GM12875 (cell line): Measurements from ENCODE around the gene TRABD2B.

Source experiments
- H3K4me3 ChIP-seq: one replicate; pipeline ENCODE4 v1.5.1; 2011; ENCODE audit warnings: low read depth, low read length, control low read depth
- CTCF ChIP-seq: IDR thresholded peaks from 2 replicates; pipeline ENCODE4 v1.5.1; 2011; ENCODE audit warnings: low read depth, mild to moderate bottlenecking, control low read depth, inconsistent platforms, low read length, moderate library complexity, borderline replicate concordance; ENCODE audit not compliant: insufficient read depth

TRABD2B gene

DNA sequence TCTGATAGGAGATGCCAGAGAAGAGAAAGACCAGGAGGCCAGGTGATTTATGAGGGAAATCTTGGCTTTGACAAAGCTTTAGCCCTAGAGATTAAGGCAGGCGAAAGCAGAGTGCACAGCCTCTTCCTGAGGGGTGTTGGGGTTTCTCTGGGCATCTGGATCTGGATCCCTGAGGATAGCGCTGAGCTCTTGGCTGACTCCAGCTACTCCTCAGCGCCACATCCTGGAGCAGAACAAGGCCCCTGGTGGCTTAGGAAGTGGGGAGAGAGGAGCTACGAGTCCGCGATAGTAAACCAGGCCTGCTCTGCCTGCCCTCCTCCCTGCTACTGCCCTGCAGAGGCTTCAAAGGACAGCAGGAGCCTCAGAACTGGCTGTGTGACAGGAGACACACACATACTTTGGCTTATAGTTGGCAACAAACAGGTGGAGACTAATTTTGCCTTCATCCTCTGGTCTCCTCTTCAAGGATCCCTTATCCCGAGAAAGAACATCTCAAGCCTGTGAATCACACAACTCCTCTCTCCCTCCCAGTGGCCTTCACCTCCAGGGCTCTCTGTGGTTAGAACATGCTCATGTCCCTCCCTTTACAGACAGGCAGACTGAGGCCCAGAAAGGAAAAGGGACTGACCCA lies 66.9 kb downstream of the TRABD2B start:
- no peak overlapping the region for H3K4me3 ChIP-seq
- TF ChIP-seq CTCF: no peak

DNA sequence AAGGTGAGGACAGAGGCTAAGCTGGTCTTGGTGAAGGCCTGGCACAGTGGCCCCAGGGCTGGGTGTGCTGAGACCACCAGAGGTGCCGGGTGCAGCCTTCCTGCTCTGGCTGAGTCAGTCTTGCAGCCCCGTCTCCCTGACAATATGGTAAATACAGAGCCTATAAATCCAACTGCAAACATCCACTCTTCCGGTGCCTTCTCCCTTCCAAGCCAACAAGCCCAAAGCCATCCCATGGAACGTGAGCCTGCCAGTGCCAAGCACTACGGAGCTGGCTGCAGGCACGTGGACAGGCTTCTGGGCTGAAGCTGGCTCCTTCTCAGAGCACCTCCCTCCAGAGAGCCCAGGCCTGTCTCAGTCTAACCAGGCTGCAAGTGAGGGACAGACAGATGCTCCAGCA lies 70.0 kb downstream of the TRABD2B start:
- TF ChIP-seq CTCF: no peak
- H3K4me3 ChIP-seq: no peak overlapping the region

DNA sequence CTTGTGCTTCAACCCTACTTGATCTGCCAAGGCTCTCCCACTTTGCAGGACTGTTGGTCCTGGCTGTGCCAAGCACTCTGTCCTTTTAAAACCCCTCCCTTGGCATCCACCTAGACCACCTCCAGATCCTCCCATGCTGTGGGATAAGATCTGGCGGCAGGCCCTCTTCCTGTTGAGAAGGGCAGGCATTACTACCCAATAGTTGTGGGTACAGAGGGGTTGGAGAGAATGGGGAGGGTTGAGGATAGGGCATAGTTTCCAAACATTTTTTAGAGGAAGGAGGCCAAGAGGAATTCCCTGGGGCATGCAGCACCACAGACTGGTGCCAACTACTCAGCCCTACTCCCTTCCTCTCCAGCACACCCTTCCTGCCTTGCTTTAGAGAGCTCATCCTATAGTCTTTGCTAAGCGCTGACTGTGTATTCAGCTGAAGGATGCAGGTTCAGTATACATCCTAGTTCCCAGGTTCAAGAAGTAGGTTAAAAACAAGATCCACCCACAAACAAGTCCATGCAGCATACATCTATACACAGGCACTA lies 70.7 kb downstream of the TRABD2B start:
- H3K4me3 ChIP-seq: no peak overlapping the region
- TF ChIP-seq CTCF: no peak

- TF ChIP-seq CTCF: no peak
- no peak overlapping the region for H3K4me3 ChIP-seq
Measured at GRCh38 chr1:47924270-47925048, 72.7 kb downstream of the TRABD2B start.

GRCh38 chr1:47921935-47922415 lies 75.2 kb downstream of the TRABD2B start:
- no peak for TF ChIP-seq CTCF
- H3K4me3 ChIP-seq: no peak overlapping the region

DNA sequence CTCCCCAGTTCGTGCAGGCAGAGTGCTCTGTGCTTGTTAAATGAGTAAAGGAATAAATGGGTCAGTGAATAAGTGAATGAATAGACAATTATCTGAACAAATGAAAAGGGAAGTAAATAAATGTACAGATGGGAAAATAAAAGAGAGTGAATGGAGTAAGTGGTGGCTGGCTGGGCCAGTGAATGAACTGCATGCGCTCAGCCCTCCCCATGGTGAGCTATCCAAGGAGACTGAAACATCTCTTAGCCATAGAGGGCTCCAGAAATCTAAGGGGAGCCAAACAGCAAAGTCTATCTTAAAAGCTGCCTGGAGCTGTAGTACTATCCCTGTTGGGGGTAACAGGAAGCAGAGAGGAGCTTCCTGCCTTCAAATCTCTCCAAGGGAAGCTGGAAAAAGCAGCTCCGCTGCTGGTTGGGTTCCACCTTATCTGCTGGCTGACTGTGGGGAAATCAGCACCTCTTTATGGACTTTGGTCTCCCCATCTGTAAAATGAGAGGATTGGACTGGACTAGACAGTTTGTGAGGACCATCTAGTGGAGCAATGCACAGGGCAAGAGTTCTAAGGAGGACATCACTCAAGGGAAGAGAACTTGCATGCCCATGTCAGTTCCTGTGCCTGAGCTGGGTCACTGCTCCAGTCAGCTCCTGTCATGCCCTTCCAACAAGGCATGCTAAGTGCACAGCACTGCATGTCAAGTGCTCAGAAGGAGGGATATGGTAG lies 77.9 kb downstream of the TRABD2B start:
- no peak for TF ChIP-seq CTCF
- no peak overlapping the region for H3K4me3 ChIP-seq
